GM23338 (cell line): ENCODE results near the gene CCNY. TPM values are rescaled to one million over a fixed set of nuclear protein-coding genes. Genes with fewer than 3 reads are reported as not detected.

Experiments
- ATAC-seq: fragments of 200-7000 bp; cut with Tn5 transposase; 3 replicates; pipeline ENCODE4 v1.9.1; 2020
- DNase-seq: peaks from one replicate; pipeline ENCODE4 v3.0.0-alpha.2; 2015; ENCODE audit warnings: low spot score
- H2AFZ ChIP-seq: fragments of 200-600 bp; sonication (generic); 2 replicates; pipeline ENCODE4 v1.8.0; 2016; ENCODE audit warnings: antibody characterized with exemption, mild to moderate bottlenecking, moderate library complexity
- H3F3A ChIP-seq: fragments of 200-600 bp; sonication (generic); replicated peaks from 2 replicates; pipeline ENCODE4 v1.8.0; 2017; ENCODE audit warnings: antibody characterized with exemption, mixed run types, low read depth
- H3K27ac ChIP-seq: fragments of 200-600 bp; sonication (generic); 2 replicates; pipeline ENCODE4 v1.6.1; 2016; ENCODE audit warnings: low read depth
- H3K27me3 ChIP-seq: fragments of 200-600 bp; sonication (generic); 2 replicates; pipeline ENCODE4 v1.8.0; 2016; ENCODE audit warnings: mild to moderate bottlenecking, mixed run types, moderate library complexity; ENCODE audit not compliant: insufficient read depth
- H3K36me3 ChIP-seq: fragments of 200-600 bp; sonication (generic); 2 replicates; pipeline ENCODE4 v1.8.0; 2016; ENCODE audit warnings: mild to moderate bottlenecking; ENCODE audit not compliant: insufficient read depth
- H3K4me1 ChIP-seq: fragments of 200-600 bp; sonication (generic); 2 replicates; pipeline ENCODE4 v1.8.0; 2016; ENCODE audit warnings: mild to moderate bottlenecking, moderate library complexity; ENCODE audit not compliant: insufficient read depth
- H3K4me2 ChIP-seq: fragments of 200-600 bp; sonication (generic); 2 replicates; pipeline ENCODE4 v1.7.1; 2017; ENCODE audit warnings: mixed run types
- H3K4me3 ChIP-seq: fragments of 200-600 bp; sonication (generic); 2 replicates; pipeline ENCODE4 v1.6.1; 2016; ENCODE audit warnings: mixed run types
- H3K79me2 ChIP-seq: fragments of 200-600 bp; sonication (generic); replicated peaks from 2 replicates; pipeline ENCODE4 v1.8.0; 2017; ENCODE audit warnings: mild to moderate bottlenecking; ENCODE audit not compliant: insufficient read depth
- H3K9me2 ChIP-seq: fragments of 200-600 bp; sonication (generic); 2 replicates; pipeline ENCODE4 v1.8.0; 2017; ENCODE audit not compliant: insufficient read depth
- H4K20me1 ChIP-seq: fragments of 200-600 bp; sonication (generic); replicated peaks from 2 replicates; pipeline ENCODE4 v1.8.0; 2017; ENCODE audit warnings: mild to moderate bottlenecking; ENCODE audit not compliant: insufficient read depth
- H3K27ac Mint-ChIP-seq: 2 replicates; pipeline ENCODE4 v1.8.0; 2020; ENCODE audit warnings: inconsistent platforms, mild to moderate bottlenecking, moderate library complexity, mixed read lengths
- H3K27me3 Mint-ChIP-seq: 3 replicates; pipeline ENCODE4 v1.8.0; 2022; ENCODE audit warnings: low read depth, mild to moderate bottlenecking, moderate library complexity, mixed read lengths, inconsistent platforms; ENCODE audit not compliant: insufficient read depth, poor library complexity
- H3K36me3 Mint-ChIP-seq: 3 replicates; pipeline ENCODE4 v1.8.0; 2021; ENCODE audit warnings: low read depth, mild to moderate bottlenecking, inconsistent platforms, moderate library complexity, mixed read lengths
- H3K4me1 Mint-ChIP-seq: 3 replicates; pipeline ENCODE4 v1.8.0; 2020; ENCODE audit warnings: mild to moderate bottlenecking, inconsistent platforms, mixed read lengths
- H3K4me3 Mint-ChIP-seq: 3 replicates; pipeline ENCODE4 v1.8.0; 2021; ENCODE audit warnings: moderate library complexity, mild to moderate bottlenecking, inconsistent platforms, mixed read lengths
- H3K9me3 Mint-ChIP-seq: 3 replicates; pipeline ENCODE4 v1.8.0; 2020; ENCODE audit warnings: moderate library complexity, mild to moderate bottlenecking, inconsistent platforms, mixed read lengths
- EZH2phosphoT487 ChIP-seq: fragments of 200-600 bp; sonication (generic); IDR thresholded peaks from one replicate; pipeline ENCODE4 v1.8.1; 2018; ENCODE audit warnings: antibody characterized with exemption; ENCODE audit not compliant: unreplicated experiment
- JUNB ChIP-seq: IDR thresholded peaks from one replicate; pipeline ENCODE4 v1.6.1; 2016; ENCODE audit warnings: antibody characterized with exemption; ENCODE audit not compliant: unreplicated experiment
- POLR2AphosphoS5 ChIP-seq: IDR thresholded peaks from 2 replicates; pipeline ENCODE4 v1.6.1; 2016; ENCODE audit warnings: antibody characterized with exemption, low read depth
- STAT1 ChIP-seq: IDR thresholded peaks from one replicate; pipeline ENCODE4 v1.6.1; 2016; ENCODE audit warnings: antibody characterized with exemption; ENCODE audit not compliant: unreplicated experiment
- ZNF114 ChIP-seq: fragments of 250-450 bp; sonication (Bioruptor Pico); IDR thresholded peaks from 2 replicates; pipeline ENCODE4 v1.5.0; 2020; ENCODE audit warnings: mild to moderate bottlenecking, moderate library complexity
- polyA plus RNA-seq: library from polyadenylated mRNA; unstranded; fragments of >200 nt; fragmentation: Nextera tagmentation; extraction: Ambion mirVana; gene quantifications from 2 replicates; pipeline ENCODE4 v1.2.1, GENCODE V29; 2016
- total RNA-seq: library from RNA; depleted of rRNA; stranded (reverse); fragments of >200 nt; shearing (Covaris generic); gene quantifications from 2 replicates; pipeline ENCODE4 v1.2.3, GENCODE V29; 2014
- TF ChIP-seq, protein P1 (sequence below): fragments of 250-450 bp; sonication (Bioruptor Pico); IDR thresholded peaks from 2 replicates; pipeline ENCODE4 v1.5.0; 2020; ENCODE audit warnings: mild to moderate bottlenecking, moderate library complexity
- TF ChIP-seq, protein P2 (sequence below): IDR thresholded peaks from one replicate; pipeline ENCODE4 v1.6.1; 2018; ENCODE audit warnings: antibody characterized with exemption; ENCODE audit not compliant: unreplicated experiment

The CCNY gene
- total and polyA plus RNA-seq, 2 experiments from 2014 or later: 14.2 to 29.0 TPM

DNA sequence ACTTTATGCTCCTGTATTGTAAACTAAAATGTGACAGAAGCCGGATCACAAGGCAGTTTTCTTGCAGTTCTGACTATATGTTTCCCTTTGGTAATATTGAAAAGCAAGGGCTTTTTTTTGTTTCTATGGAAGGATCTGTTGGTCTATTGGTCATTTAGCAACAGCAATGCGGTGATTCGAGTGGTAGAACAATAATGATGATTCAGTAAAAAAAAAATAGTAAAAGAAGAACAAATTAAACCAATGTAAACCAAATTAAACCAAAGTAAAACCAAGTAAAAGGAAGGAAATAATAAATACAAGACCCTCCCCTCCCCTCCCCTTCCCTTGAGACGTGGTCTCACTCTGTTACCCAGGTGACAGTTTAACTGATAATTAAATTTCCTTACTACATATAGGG is 17.8 kb upstream of the CCNY start (continued):
- TF ChIP-seq, protein P1, sequence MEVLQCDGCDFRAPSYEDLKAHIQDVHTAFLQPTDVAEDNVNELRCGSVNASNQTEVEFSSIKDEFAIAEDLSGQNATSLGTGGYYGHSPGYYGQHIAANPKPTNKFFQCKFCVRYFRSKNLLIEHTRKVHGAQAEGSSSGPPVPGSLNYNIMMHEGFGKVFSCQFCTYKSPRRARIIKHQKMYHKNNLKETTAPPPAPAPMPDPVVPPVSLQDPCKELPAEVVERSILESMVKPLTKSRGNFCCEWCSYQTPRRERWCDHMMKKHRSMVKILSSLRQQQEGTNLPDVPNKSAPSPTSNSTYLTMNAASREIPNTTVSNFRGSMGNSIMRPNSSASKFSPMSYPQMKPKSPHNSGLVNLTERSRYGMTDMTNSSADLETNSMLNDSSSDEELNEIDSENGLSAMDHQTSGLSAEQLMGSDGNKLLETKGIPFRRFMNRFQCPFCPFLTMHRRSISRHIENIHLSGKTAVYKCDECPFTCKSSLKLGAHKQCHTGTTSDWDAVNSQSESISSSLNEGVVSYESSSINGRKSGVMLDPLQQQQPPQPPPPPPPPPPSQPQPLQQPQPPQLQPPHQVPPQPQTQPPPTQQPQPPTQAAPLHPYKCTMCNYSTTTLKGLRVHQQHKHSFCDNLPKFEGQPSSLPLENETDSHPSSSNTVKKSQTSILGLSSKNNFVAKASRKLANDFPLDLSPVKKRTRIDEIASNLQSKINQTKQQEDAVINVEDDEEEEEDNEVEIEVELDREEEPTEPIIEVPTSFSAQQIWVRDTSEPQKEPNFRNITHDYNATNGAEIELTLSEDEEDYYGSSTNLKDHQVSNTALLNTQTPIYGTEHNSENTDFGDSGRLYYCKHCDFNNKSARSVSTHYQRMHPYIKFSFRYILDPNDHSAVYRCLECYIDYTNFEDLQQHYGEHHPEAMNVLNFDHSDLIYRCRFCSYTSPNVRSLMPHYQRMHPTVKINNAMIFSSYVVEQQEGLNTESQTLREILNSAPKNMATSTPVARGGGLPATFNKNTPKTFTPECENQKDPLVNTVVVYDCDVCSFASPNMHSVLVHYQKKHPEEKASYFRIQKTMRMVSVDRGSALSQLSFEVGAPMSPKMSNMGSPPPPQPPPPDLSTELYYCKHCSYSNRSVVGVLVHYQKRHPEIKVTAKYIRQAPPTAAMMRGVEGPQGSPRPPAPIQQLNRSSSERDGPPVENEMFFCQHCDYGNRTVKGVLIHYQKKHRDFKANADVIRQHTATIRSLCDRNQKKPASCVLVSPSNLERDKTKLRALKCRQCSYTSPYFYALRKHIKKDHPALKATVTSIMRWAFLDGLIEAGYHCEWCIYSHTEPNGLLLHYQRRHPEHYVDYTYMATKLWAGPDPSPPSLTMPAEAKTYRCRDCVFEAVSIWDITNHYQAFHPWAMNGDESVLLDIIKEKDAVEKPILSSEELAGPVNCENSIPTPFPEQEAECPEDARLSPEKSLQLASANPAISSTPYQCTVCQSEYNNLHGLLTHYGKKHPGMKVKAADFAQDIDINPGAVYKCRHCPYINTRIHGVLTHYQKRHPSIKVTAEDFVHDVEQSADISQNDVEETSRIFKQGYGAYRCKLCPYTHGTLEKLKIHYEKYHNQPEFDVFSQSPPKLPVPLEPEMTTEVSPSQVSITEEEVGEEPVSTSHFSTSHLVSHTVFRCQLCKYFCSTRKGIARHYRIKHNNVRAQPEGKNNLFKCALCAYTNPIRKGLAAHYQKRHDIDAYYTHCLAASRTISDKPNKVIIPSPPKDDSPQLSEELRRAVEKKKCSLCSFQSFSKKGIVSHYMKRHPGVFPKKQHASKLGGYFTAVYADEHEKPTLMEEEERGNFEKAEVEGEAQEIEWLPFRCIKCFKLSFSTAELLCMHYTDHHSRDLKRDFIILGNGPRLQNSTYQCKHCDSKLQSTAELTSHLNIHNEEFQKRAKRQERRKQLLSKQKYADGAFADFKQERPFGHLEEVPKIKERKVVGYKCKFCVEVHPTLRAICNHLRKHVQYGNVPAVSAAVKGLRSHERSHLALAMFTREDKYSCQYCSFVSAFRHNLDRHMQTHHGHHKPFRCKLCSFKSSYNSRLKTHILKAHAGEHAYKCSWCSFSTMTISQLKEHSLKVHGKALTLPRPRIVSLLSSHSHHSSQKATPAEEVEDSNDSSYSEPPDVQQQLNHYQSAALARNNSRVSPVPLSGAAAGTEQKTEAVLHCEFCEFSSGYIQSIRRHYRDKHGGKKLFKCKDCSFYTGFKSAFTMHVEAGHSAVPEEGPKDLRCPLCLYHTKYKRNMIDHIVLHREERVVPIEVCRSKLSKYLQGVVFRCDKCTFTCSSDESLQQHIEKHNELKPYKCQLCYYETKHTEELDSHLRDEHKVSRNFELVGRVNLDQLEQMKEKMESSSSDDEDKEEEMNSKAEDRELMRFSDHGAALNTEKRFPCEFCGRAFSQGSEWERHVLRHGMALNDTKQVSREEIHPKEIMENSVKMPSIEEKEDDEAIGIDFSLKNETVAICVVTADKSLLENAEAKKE (CRISPR knock-in tag): no peak
- TF ChIP-seq STAT1: no peak
- TF ChIP-seq JUNB: no peak
- no peak for TF ChIP-seq ZNF114

DNA sequence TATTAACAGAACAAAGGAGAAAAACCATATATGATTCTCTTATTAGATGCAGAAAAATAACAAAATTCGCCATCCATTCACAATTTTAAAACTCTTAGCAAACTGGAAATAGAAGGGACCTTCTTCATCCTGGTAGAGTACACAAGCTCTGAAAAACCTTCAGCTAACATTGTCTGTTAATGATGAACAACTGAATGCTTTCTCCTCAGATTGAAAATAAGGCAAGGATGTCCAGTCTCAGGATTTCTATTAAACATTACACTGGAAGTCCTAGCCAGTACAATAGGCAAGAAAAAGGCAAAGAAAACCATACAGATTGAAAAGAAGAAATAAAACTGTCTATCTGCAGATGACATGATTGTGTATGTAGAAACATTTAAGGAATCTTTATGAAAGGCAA is 16.0 kb upstream of the CCNY start:
- Mint-ChIP-seq H3K27me3 (no peaks in the 10 kb centered on the region), H3K27ac (no peak overlapping the region), H3K4me3 (no peak overlapping the region), H3K36me3 (peaks cover 29% of the 10 kb centered on the region), H3K9me3 (peaks cover 3% of the 10 kb centered on the region; the same call in 2 of the 3 replicates), H3K4me1 (peaks cover 5% of the 10 kb centered on the region)
- H3K9me2 ChIP-seq: no peaks in the 10 kb centered on the region
- H3K27ac ChIP-seq: no peak overlapping the region
- no peaks in the 10 kb centered on the region for H3K27me3 ChIP-seq
- H2AFZ ChIP-seq: no peak overlapping the region
- no peaks in the 10 kb centered on the region for H3K36me3 ChIP-seq
- no peak overlapping the region for H3K4me3 ChIP-seq
- no peak for TF ChIP-seq POLR2AphosphoS5
- TF ChIP-seq, protein P2, sequence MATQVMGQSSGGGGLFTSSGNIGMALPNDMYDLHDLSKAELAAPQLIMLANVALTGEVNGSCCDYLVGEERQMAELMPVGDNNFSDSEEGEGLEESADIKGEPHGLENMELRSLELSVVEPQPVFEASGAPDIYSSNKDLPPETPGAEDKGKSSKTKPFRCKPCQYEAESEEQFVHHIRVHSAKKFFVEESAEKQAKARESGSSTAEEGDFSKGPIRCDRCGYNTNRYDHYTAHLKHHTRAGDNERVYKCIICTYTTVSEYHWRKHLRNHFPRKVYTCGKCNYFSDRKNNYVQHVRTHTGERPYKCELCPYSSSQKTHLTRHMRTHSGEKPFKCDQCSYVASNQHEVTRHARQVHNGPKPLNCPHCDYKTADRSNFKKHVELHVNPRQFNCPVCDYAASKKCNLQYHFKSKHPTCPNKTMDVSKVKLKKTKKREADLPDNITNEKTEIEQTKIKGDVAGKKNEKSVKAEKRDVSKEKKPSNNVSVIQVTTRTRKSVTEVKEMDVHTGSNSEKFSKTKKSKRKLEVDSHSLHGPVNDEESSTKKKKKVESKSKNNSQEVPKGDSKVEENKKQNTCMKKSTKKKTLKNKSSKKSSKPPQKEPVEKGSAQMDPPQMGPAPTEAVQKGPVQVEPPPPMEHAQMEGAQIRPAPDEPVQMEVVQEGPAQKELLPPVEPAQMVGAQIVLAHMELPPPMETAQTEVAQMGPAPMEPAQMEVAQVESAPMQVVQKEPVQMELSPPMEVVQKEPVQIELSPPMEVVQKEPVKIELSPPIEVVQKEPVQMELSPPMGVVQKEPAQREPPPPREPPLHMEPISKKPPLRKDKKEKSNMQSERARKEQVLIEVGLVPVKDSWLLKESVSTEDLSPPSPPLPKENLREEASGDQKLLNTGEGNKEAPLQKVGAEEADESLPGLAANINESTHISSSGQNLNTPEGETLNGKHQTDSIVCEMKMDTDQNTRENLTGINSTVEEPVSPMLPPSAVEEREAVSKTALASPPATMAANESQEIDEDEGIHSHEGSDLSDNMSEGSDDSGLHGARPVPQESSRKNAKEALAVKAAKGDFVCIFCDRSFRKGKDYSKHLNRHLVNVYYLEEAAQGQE: no peak
- TF ChIP-seq, protein P1 (CRISPR knock-in tag): no peak
- TF ChIP-seq EZH2phosphoT487: no peak
- no peak for ATAC-seq
- H3K4me1 ChIP-seq: no peaks in the 10 kb centered on the region
- H3K79me2 ChIP-seq: peaks cover 10% of the 10 kb centered on the region; the same call in 1 of the 2 replicates
- DNase-seq: no peak
- H3K4me2 ChIP-seq: no peak overlapping the region
- no peaks in the 10 kb centered on the region for H4K20me1 ChIP-seq
- H3F3A ChIP-seq: no peaks in the 10 kb centered on the region
